Measurements from ENCODE around the gene IQCH. TPM values are rescaled to one million over a fixed set of nuclear protein-coding genes. Genes with fewer than 3 reads are reported as not detected.

IQCH gene
- total RNA-seq, 2 donors from 2014 or later = 0.93 to 2.2 TPM

- TF ChIP-seq CTCF (IDR thresholded peaks at IDR 0.05) = no peak
- Histone ChIP-seq H3K4me3 (no peak overlapping the region), H3K9ac (ENCODE audit: low read depth in 2 of 2, low read length in 2 of 2) (no peak overlapping the region), H3K27ac (no peak overlapping the region), H3K36me3 (no peaks in the 10 kb centered on the region), H3K9me3 (no peaks in the 10 kb centered on the region), H3K4me1 (no peaks in the 10 kb centered on the region), H3K27me3 (no peaks in the 10 kb centered on the region)
- no peak for DNase-seq
- intact Hi-C loops (cut with DNase I) = no loop called here
These were observed 220.0 kb downstream of the IQCH start for GRCh38 chr15:67474405-67475110.

- Histone ChIP-seq H3K36me3 (no peaks in the 10 kb centered on the region), H3K27me3 (no peaks in the 10 kb centered on the region), H3K4me3 (no peak overlapping the region), H3K9me3 (no peaks in the 10 kb centered on the region), H3K27ac (no peak overlapping the region), H3K9ac (ENCODE audit: low read depth in 2 of 2, low read length in 2 of 2) (no peak overlapping the region), H3K4me1 (no peaks in the 10 kb centered on the region)
- intact Hi-C loops (cut with DNase I) = no loop called here
- no peak for TF ChIP-seq CTCF (IDR thresholded peaks at IDR 0.05)
- DNase-seq = no peak
These were observed 225.4 kb downstream of the IQCH start for GRCh38 chr15:67479781-67480505.

DNA sequence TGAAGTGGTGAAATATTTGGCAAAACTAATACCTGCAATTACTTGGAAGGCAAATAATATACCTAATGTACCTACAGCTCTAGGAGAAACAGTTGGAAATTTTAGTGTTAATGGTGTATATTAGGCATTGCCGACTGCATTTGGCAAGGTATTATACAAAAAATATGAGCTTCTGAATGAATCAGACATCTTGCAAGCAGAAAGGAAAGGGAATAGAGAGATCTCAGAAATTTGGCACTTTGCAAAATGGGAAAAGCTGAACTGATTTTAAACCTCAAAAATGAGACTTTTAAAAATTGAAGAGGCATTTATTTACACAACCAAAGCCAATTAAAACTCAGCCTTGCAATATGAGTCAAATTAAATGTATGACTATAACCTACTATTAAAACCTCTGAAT lies 226.2 kb downstream of the IQCH start:
- no peak overlapping the region for H3K27ac ChIP-seq
- H3K9ac ChIP-seq (ENCODE audit: low read depth in 2 of 2, low read length in 2 of 2) = no peak overlapping the region
- no peak for TF ChIP-seq CTCF (IDR thresholded peaks at IDR 0.05)
- H3K4me3 ChIP-seq = no peak overlapping the region
- no peaks in the 10 kb centered on the region for H3K4me1 ChIP-seq
- H3K36me3 ChIP-seq = no peaks in the 10 kb centered on the region
- H3K9me3 ChIP-seq = no peaks in the 10 kb centered on the region
- no peaks in the 10 kb centered on the region for H3K27me3 ChIP-seq
- DNase-seq = no peak
- intact Hi-C loops (cut with DNase I) = no loop called here

DNA sequence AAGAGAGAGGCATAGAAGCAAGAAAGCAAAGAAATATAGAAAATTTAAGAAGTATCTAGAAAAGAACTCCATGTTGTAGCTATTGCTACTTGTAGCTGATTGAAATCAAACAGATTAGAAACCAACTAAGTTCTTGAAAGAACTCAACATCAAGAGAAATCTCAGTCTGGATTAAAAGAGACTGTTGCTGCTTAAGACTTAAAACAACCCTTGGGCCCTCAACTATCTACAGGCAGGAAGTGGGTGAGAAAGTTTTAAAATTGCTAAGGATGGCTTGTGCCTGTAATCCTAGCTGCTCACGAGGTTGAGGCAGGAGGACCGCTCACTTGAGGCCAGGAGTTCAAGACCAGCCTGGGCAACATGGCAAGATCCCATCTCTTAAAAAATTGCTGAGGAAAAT lies 227.1 kb downstream of the IQCH start:
- no peak for DNase-seq
- H3K9me3 ChIP-seq = no peaks in the 10 kb centered on the region
- TF ChIP-seq CTCF (IDR thresholded peaks at IDR 0.05) = no peak
- no peak overlapping the region for H3K4me3 ChIP-seq
- H3K27me3 ChIP-seq = no peaks in the 10 kb centered on the region
- H3K27ac ChIP-seq = no peak overlapping the region
- no peak overlapping the region for H3K9ac ChIP-seq (ENCODE audit: low read depth in 2 of 2, low read length in 2 of 2)
- intact Hi-C loops (cut with DNase I) = no loop called here
- H3K4me1 ChIP-seq = no peaks in the 10 kb centered on the region
- H3K36me3 ChIP-seq = no peaks in the 10 kb centered on the region

DNA sequence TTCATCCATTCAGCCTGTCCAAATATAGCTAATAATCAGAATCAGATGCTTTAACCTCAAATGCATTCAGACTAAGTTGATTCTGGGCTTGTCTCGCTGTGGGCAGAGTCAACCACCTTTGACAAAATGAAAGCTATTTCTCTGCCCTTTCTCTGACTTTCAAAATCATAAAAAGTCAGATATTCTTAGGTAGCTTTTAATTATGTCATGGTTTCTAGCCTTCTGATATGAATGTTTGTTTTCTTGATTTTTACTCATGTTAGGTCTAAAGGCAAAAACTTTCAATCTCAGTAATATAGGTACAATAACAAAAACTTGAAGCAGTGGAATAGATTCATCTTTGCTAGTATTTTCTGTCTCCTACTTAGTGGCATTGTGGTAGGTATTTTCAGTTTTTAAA lies 241.0 kb downstream of the IQCH start:
- Histone ChIP-seq H3K36me3 (no peaks in the 10 kb centered on the region), H3K9me3 (no peaks in the 10 kb centered on the region), H3K27me3 (no peaks in the 10 kb centered on the region), H3K4me1 (no peaks in the 10 kb centered on the region), H3K27ac (no peak overlapping the region), H3K9ac (ENCODE audit: low read depth in 2 of 2, low read length in 2 of 2) (no peak overlapping the region), H3K4me3 (no peak overlapping the region)
- TF ChIP-seq CTCF (IDR thresholded peaks at IDR 0.05) = no peak
- intact Hi-C loops (cut with DNase I) = no loop called here
- no peak for DNase-seq

All from colonic mucosa (tissue), 4 donors.